GM18502 (cell line): ENCODE results near the gene HOXD10.
A peak's percentile ranks its signal among the peaks of the same experiment; 100 is the strongest.

Source experiments
- ATAC-seq: cut with Tn5 transposase; IDR thresholded peaks from one replicate; pipeline ENCODE4 v1.9.1; 2021; ENCODE audit warnings: mild to moderate bottlenecking; ENCODE audit not compliant: unreplicated experiment, poor library complexity

HOXD10 gene

DNA sequence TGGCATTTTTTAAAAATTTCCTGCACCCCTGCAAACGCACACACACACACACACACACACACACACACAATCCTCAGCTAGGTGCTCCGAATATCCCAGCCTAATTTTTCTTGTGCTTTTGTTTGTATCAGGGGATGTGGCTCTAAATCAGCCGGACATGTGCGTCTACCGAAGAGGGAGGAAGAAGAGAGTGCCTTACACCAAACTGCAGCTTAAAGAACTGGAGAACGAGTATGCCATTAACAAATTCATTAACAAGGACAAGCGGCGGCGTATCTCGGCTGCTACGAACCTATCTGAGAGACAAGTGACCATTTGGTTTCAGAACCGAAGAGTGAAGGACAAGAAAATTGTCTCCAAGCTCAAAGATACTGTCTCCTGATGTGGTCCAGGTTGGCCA, 22.2 kb upstream of the HOXD10 start:
- no peak for ATAC-seq

DNA sequence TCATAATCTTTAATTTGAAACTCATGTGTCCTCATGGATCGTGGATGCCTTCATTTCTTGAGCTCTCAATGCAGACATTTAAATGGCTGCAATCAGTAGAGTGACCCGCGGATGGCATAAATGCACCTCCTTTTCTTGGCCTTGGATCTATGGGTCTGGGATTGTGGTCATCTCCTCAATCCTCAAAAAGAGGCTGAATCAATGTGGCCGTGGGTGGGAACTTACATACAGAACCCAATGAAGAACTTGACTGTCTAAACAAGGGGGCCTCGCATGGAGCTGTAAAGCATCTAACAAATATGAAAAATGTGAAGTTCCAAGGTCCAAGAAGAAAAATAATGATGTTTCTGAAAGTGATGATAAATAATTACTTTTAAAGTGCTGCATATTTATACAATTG, 21.2 kb upstream of the HOXD10 start:
- ATAC-seq, result no peak

DNA sequence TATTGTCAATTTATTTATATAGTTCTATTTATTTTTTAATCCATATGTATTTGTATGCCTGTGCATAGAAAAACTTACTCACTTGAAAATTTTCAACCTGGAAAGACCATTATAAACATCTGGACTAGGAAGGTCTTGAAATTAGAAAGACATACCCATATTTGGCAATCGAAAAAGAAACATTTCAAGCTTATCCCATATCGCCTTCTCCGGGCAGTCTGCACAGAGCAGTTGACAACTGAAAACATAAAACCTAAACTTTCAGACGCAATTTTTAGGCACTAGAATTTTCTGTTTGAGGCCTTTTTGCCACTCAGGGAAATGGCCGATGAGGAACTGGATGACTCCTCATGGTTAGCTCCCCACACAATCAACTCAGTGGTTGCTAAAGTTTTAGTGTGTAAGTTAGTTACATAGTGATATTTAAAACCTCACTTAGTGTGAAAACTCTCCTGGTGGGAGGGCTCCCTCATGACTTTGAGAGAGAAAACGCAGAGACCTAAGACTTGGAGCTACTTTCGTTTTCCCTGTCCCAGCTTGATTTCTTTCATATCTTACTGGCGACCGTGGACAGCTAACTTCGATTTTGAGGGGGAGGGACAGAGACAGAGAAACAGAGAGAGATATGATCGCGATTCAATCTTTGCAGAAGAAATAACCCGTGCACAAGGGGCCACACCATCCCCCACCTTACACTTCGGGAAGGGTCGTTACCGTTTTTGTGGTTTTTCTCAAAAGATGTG, 20.2 kb upstream of the HOXD10 start:
- ATAC-seq, result no peak

DNA sequence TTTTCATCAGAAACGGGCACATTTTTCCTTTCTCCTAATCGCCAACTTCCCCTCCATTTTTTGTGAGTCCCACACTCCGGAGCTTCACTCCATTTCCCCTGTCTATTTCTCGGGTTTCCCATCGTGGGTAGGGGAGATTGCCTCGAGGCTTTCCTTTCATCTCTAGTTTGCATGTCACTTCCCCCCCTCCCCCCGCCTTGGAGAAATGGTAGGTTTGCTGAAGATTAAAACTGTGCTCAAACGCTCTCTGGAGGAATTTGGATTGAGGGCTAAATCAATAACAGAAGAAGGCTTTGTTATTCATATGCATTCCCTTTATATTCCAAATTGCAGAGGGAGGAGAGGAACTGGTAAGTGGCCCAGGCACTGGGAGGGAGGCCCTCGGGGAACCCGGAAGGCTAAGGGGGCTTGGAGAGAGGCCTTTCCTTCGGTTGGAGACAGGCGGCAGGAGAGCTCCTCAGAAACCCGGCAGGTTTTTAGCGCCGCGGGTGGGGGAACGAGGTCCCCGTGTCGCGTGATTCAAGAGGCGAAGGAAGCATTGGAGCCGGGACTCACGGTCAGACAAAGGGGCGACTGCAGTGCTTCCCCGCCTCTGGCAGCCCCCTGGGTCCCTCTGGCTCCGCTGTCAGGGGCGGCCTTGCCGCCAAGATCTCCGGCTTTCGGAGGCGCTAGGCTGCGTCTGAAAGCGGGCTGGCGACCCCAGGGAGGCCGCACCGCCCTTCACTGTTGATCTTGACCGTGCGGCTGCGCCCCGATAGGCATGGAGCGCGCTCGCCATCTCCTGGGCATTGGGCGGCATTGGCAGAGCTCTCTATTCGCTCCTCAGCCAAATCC, 19.4 kb upstream of the HOXD10 start:
- peak; percentile 79 for ATAC-seq

DNA sequence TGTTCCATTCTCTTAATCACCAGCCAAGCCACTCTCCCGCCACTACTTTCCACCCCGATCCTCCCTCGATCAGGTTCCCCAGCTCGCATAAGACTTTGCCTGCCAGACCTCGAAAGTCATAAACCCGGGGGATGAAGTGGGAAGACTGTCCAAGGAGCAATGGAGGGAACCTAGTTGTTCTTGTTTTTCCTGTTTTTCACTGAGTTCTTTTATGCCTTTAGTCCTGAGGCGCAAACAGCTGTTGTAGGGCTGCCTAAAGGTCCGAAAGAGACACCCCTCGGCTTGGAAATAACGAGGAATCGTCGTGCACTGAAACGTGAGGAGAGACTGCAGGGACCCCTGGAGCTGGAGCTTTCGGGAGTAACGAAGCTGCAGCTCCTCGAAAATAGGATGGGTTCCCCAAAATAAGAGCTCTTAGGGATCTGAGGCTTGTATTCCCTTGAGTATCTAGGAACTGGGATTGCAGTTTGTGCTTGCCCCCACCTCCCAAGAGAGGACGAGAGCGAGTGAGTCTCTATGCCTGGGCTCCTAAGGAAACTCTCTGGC, 18.7 kb upstream of the HOXD10 start:
- no peak for ATAC-seq

DNA sequence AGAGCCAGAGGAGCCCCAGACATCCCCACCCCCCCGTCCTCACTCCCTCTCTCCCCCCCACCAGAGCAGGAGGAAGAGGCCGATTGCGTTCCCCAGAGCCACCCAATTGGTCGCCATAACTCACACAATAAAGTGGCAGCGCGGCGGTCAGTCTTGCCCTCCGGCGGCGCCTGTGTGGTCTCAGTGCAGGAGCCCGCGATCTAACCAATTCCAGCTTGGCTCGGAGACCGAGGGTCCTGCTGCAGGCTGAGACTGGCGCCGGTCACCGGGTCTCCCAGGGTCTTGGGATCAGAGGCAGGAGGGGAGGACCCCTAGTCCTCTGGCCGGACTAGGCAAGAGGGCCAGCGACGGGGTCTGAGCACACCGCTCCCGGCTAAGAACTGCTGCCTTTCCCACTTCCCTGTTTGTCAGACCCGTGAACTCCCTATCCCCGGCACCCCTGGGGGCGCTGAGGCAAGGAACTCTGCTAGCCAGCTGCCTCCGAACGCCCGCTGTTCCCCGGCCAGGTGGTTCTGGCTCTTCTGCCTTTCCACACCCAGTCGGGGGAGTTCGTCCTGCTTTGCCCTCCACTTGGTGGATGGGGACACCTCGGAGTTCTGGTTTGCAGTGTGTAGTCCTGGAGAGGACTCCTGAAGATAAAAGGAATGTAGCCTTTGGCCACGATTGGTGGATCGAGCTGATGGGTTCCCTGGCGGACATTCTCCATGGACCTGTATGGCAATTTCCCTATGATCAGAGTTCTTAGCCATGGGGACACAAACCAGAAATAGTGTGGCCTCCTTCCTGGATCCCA, 18.0 kb upstream of the HOXD10 start:
- no peak for ATAC-seq

DNA sequence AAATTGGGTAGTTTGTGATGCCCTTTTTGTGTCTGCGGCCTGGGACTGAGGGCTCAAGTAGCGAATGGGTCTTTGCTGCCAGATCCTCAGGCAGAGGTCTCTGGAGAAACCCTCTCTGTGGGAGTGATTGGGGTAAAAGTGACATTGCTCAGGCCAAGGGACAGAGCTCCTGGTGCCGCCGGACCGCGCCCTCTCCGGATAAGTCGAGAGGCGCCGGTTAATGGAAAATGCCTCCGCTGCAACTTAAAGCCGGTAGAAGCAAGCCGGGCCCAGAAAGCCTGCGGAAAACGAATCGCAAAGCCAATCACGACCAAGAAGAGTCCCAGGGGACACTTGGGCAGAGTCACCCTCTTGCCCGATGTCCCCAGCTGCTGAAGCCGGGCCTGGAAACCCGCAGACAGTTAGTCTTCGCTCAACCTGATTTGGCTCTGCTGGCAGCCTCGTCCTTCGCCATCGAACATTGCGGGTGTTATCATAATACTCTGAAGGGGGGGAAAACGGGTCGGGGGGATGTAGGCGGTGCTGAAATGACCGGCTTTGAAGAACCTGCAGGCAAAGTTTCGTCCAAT, 17.3 kb upstream of the HOXD10 start:
- ATAC-seq, result no peak

DNA sequence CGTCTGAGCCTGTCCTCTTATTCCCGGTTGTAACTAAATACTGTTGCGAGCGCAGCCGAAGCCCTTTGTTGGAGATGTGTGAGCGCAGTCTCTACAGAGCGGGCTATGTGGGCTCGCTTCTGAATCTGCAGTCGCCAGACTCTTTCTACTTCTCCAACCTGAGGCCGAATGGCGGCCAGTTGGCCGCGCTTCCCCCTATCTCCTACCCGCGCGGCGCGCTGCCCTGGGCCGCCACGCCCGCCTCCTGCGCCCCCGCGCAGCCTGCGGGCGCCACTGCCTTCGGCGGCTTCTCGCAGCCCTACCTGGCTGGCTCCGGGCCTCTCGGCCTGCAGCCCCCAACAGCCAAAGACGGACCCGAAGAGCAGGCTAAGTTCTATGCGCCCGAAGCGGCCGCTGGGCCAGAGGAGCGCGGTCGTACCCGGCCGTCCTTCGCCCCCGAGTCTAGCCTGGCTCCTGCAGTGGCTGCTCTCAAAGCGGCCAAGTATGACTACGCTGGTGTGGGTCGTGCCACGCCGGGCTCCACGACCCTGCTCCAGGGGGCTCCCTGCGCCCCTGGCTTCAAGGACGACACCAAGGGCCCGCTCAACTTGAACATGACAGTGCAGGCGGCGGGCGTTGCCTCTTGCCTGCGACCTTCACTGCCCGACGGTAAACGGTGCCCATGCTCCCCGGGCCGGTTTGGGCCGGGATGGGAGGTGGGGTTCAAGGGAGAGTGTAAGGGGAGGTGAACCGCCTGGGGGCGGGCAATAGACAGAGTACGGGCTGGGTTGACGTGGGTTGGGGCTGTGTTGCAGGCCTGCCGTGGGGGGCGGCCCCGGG, 16.6 kb upstream of the HOXD10 start, which contains the start of gene HOXD12:
Gene HOXD12 (plus strand): TSS at position 68 of the 819 bp plus-strand sequence. CDS start 7 bp downstream, at position 75.
- no peak for ATAC-seq

DNA sequence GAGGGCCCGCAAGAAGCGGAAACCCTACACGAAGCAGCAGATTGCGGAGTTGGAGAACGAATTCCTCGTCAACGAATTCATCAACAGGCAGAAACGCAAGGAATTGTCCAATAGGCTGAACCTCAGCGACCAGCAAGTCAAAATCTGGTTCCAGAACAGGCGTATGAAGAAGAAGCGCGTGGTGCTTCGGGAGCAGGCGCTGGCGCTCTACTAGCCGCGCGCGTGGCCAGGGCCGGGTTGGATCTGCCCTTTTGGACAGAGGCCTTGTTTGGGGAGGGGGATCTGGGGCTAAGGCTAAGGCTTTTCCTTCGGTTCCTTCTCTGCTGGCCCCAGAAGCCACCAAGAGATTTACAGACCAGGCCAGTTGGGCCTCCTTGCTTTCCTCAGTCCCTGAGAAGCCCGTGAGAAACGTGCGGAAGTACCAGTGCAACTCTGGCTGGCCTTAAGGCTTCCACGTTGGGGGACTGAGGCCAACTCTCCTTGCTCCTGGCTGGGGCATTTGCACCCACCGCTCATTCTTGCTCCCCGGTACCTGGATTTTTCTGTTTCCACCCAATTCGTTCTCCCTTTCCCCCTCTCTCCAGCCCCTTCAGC, 15.9 kb upstream of the HOXD10 start:
- ATAC-seq, result no peak

DNA sequence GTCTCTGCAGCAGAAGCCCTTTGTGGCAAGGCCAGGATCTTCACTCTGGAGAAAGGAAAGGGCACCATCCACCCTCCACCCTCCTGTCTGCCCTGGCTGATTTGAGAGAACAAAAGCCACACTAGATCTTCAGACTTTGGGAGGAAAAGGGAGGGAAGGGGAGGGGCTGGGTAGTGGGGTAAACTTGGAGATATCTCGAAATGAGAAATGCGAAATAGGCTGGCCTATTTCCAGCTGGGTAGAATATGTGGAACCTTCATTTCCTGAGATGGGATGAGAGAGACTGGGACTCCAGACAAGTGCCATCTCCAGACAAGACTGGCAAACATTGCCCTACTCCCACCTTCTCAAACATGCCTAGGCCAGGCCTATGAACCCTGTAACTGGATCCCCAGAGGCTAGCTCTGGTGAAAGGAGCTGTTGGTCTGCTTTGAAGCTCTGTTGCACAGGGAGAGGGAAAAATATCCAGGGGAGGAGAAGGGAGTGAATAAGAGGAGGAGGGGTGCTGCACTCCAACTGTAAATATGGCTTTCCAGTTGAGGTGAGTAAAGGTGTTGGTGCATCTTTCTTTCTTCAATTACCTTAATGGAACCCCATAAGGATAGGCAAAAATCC, 15.3 kb upstream of the HOXD10 start:
- ATAC-seq, result no peak

DNA sequence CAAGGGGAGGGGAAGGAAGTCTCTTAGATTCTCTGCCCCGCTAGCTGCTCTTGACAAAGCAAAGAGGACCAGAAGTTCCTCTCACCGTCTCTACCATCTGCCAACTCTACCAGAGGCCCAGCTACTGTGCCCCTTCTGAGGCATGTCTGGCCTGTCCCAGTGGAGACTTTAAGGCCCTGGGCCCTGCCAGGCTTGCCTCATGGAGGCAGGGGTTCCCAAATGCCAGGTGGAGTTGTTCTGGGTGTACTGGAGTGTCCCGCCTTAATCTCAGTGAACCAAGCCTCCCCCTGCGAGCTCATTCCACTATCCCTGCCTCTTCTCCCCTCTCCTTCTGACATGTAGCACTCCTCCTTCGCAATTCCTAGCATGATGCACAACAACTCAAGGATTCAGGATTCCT, 14.7 kb upstream of the HOXD10 start:
- no peak for ATAC-seq

DNA sequence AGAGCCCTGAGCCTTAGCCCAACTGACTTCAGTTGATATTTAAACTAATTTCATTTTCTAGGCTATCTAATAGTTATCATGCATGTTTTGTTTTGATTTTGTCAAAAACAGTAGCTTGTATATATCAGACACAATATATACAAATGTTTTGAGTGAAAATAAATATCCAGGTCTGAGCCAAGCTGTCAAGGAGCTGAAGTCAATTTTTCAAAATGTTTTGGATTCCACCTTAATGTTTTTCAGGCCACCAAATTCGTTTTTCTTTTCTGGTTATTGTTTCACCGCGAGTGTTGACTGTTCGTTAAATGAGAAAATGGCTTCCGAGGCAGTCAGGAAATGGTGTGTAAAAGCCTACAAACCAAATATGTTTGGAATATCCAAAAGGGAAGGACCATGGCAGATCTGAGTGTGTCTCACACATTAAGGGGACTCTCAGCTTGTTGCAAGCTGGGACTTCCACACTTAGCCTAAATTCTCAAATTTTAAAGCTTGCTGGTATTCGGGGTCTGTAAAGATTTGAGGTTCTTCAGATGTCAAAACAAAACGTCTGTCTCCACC, 14.2 kb upstream of the HOXD10 start:
- ATAC-seq, result no peak

DNA sequence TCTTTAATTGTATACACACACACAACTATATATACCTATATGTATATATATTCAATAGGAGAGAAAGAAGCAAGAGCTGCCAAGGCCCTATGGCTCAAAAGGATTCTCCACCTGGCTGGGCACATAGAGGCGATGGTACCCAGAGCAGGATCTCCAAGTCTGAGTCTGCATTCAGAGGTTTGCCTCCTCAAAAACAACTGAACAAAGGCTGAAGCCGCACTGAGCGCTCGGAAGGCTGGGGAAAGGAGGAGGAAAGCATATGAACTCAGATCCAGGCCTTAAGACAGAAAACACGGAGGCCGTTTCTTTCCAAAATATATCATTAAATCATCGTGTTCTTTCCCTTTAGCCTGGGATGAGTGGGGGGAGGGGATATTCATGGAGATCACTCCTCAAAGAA, 13.4 kb upstream of the HOXD10 start:
- ATAC-seq, result no peak

DNA sequence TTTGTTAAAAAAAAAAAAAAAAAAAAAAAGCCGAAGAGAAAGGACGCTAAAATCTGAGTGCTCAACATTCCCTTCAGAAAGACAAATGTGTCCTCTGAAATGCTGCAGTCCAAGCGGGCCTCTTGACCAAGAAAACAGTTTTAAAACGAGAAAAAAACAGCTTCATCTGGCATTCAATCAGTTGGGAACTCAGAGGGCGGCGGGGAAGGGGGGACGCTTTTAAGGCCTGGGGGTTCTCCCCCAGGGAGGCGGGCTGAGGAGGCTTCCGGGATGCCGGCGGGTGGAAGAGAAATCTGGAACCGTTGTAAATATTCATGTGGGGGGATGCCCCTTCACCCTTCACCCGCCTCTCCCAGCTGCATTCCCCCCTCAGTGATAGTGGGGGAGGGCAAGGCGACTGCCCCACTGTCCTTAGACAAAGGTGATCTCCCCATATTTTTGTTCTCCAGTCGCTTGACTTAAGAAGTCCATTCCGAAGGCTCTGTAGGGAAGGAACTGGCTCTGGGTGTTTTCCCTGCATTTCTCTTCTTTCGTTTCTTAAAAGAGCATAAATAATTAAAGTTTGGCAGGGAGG, 12.7 kb upstream of the HOXD10 start:
- no peak for ATAC-seq

DNA sequence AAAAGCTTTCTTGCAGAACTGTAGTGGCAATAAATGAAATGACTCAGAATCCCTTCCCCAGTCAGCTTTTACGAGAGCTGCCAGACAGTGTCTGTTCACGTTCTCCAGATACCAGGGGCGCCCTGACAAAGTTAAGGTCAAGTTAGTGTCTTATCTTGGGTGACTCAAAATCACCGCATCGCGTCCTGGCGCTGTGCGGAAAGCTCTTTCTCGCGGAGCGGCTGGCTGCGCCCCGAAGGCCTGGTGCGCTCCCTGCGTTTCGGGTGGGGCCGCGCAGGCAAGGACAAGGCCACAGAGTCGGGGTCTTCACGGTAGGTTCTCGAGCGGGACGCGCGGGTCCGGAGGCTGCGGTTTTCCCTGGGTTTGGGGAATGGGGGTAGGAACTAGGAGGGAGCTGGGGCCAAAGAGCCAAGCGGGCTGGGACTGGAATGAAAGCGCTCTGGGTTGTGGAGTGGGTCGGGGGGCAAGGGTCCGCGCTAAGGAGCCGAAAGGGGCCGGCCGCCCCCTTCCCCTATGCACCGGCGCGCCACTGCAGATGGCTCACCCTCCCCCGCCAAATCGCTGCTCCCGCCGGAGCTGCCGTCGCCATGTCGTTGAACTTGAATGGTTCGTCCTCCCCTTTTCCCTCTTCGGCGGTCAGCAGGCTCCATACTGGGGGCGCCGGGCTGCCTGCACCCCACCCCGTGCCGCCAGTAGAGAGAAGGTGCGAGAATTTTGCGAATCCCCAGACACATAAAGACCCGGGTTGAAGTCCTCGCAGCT, 12.1 kb upstream of the HOXD10 start:
- ATAC-seq, result no peak

DNA sequence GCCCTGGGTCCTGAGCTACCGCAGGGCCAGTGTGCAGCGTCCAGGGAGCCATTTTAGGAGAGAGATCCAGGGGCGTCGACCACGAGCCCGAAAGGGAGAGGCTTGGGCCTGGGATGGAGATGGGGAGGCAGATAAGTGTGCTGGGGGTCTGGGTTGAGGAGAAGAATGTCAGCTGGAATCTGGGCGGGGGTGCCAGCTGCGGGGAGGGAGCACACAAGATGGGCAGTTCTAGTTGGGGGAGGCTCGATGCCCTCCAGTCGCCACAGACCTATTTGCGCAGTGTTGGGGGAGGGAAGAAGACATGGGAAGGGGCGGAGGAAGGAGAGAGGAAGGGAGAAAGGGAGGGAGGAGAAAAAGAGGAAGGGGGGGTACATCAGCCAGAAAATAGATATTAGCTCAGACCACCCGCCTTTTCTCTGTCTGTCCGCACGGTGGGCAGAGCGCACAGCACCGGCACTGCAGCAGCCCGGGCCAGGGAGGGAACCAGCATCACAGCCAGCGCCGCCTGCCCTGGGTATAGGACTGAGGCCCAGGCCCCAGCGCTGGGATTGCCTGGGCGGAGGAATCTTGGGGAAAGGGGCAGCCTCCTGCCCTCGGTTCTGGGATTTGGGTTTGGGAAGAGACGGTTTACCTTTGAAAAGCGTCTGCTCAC, 11.4 kb upstream of the HOXD10 start:
- no peak for ATAC-seq
